ENCODE measurements around the gene P2RY2.

DNA sequence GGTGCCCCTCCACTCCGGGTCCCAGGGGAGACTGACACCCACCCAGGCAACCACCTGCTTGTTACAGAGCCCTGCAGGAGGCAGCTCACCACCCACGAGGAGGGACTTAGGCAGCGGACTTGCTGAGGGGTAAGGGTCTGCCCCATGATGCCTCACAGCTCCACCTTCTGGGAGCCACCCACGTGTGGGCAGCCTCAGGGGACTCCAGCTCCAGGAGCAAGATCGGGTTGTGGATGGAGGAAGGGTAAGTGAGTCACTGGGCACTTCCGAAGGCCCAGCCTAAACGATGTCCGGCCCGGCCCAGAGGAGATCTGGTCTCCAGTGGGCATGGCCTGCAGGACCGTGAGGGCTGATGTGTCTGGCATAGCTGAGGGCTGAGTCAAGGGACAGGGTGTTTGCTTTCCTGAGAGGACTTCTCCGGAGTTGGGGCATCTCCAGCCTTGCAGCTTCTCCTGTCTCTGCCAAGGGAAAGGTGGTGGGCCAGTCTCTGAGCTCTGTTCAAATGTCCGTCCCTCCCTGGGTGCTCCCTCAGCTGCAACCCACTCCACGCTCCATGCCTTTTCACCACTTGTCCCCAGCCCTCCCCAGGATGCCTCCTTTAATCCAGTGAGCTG is 32.3 kb upstream of the P2RY2 start:
- TF ChIP-seq NELFE (IDR thresholded peaks at IDR 0.05; ENCODE audit: insufficient read depth, insufficient read length) (no peak), EP300 (IDR thresholded peaks at IDR 0.05; ENCODE audit: low read length) (no peak), TEAD1 (CRISPR knock-in tag; IDR thresholded peaks at IDR 0.05) (no peak), PRMT5 (CRISPR knock-in tag; IDR thresholded peaks at IDR 0.05) (no peak), GATA2 (CRISPR knock-in tag; IDR thresholded peaks at IDR 0.05) (no peak), NR2C2 (CRISPR knock-in tag; IDR thresholded peaks at IDR 0.05) (no peak), NR2C2 (tag; IDR thresholded peaks at IDR 0.05) (no peak), GATAD2A (IDR thresholded peaks at IDR 0.05) (no peak)
- TF ChIP-seq, protein P1, sequence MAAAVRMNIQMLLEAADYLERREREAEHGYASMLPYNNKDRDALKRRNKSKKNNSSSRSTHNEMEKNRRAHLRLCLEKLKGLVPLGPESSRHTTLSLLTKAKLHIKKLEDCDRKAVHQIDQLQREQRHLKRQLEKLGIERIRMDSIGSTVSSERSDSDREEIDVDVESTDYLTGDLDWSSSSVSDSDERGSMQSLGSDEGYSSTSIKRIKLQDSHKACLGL (CRISPR knock-in tag; IDR thresholded peaks at IDR 0.05; ENCODE audit: borderline replicate concordance, poor library complexity, severe bottlenecking), result no peak
- TF ChIP-seq, protein P2, sequence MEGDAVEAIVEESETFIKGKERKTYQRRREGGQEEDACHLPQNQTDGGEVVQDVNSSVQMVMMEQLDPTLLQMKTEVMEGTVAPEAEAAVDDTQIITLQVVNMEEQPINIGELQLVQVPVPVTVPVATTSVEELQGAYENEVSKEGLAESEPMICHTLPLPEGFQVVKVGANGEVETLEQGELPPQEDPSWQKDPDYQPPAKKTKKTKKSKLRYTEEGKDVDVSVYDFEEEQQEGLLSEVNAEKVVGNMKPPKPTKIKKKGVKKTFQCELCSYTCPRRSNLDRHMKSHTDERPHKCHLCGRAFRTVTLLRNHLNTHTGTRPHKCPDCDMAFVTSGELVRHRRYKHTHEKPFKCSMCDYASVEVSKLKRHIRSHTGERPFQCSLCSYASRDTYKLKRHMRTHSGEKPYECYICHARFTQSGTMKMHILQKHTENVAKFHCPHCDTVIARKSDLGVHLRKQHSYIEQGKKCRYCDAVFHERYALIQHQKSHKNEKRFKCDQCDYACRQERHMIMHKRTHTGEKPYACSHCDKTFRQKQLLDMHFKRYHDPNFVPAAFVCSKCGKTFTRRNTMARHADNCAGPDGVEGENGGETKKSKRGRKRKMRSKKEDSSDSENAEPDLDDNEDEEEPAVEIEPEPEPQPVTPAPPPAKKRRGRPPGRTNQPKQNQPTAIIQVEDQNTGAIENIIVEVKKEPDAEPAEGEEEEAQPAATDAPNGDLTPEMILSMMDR (IDR thresholded peaks at IDR 0.05 in 2 of 3, conservative IDR thresholded peaks at IDR 0.05 in 1 of 3; ENCODE audit: insufficient read depth in 2 of 3, low read depth in 1 of 3, low read length in 3 of 3), result no peak
- TF ChIP-seq, protein P3, sequence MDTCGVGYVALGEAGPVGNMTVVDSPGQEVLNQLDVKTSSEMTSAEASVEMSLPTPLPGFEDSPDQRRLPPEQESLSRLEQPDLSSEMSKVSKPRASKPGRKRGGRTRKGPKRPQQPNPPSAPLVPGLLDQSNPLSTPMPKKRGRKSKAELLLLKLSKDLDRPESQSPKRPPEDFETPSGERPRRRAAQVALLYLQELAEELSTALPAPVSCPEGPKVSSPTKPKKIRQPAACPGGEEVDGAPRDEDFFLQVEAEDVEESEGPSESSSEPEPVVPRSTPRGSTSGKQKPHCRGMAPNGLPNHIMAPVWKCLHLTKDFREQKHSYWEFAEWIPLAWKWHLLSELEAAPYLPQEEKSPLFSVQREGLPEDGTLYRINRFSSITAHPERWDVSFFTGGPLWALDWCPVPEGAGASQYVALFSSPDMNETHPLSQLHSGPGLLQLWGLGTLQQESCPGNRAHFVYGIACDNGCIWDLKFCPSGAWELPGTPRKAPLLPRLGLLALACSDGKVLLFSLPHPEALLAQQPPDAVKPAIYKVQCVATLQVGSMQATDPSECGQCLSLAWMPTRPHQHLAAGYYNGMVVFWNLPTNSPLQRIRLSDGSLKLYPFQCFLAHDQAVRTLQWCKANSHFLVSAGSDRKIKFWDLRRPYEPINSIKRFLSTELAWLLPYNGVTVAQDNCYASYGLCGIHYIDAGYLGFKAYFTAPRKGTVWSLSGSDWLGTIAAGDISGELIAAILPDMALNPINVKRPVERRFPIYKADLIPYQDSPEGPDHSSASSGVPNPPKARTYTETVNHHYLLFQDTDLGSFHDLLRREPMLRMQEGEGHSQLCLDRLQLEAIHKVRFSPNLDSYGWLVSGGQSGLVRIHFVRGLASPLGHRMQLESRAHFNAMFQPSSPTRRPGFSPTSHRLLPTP (IDR thresholded peaks at IDR 0.05; ENCODE audit: borderline replicate concordance, extremely low read depth, insufficient read length), result no peak

All from K562 (cell line).